Measurements from ENCODE around the gene BATF3. TPM values are rescaled to one million over a fixed set of nuclear protein-coding genes. Genes with fewer than 3 reads are reported as not detected.

Gene BATF3
- polyA plus RNA-seq, 4 donors, result 0.93 to 2.3 (median 1.5) TPM

- DNase-seq (ENCODE audit: low read depth in 4 of 4, low spot score in 2 of 4), result no peak
These were observed 61.0 kb downstream of the BATF3 start for GRCh38 chr1:212638492-212639151.

DNA sequence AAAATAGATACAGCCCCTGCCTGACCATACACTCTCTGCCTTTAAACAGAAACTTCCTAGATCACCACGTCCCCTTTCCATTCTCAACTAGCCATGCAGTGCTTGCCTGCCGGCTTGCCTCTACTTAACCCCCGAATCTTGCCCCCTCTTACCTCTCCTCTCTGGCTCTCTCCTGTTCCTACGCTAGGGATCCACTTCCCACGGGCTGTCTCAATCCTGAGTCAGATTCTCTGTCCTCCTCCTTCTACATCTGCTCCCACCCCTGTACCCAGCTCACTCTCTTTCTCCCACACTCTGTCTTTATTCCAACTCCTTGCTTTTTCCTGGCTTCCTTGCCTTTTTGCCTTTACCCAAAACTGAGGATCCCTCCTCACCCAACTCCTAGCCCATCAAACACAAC is 61.7 kb downstream of the BATF3 start:
- DNase-seq (ENCODE audit: low read depth in 4 of 4, low spot score in 2 of 4), result no peak

Other genes with a start within 250 kb of the BATF3 start
- 10 to 100 TPM in 3 of 4 donors, 1 to 10 TPM in 1; 7.8 to 46.3 (median 11.6) TPM for gene ATF3, start 91.1 kb downstream of the BATF3 start, polyA plus RNA-seq (ENCODE audit: insufficient read length in 4 of 4)
- 10 to 100 TPM; 44.1 to 46.3 (median 44.8) TPM for gene NSL1, start 91.9 kb upstream of the BATF3 start, polyA plus RNA-seq (ENCODE audit: insufficient read length in 4 of 4)
- 10 to 100 TPM; 17.5 to 24.0 (median 20.5) TPM for gene TATDN3, start 92.1 kb upstream of the BATF3 start, polyA plus RNA-seq (ENCODE audit: insufficient read length in 4 of 4)
- 1 to 10 TPM in 1 of 4 donors, under 1 TPM in 3; 0.37 to 1.5 (median 0.71) TPM for gene SPATA45, start 147.8 kb upstream of the BATF3 start, polyA plus RNA-seq (ENCODE audit: insufficient read length in 4 of 4)
- 10 to 100 TPM; 16.1 to 34.9 (median 25.6) TPM for gene FLVCR1, start 158.4 kb upstream of the BATF3 start, polyA plus RNA-seq (ENCODE audit: insufficient read length in 4 of 4)